ENCODE results near the gene TPRG1.
A peak's percentile ranks its signal among the peaks of the same experiment; 100 is the strongest.

TPRG1 gene

GRCh38 chr3:189232790-189233189 is 61.0 kb downstream of the TPRG1 start:
- no peaks in the 10 kb centered on the region for H3K36me3 Mint-ChIP-seq (ENCODE audit: low read depth)
- H3K4me1 Mint-ChIP-seq (ENCODE audit: low read depth), result peaks cover 36% of the 10 kb centered on the region
- no peak overlapping the region for H3K27ac Mint-ChIP-seq
- no peak for DNase-seq
- H3K9me3 Mint-ChIP-seq, result no peaks in the 10 kb centered on the region
- no peaks in the 10 kb centered on the region for H3K27me3 Mint-ChIP-seq
- no peak overlapping the region for H3K4me3 Mint-ChIP-seq

- Mint-ChIP-seq H3K27ac (no peak overlapping the region), H3K27me3 (no peaks in the 10 kb centered on the region), H3K4me1 (ENCODE audit: low read depth) (peaks cover 36% of the 10 kb centered on the region), H3K9me3 (no peaks in the 10 kb centered on the region), H3K36me3 (ENCODE audit: low read depth) (no peaks in the 10 kb centered on the region), H3K4me3 (no peak overlapping the region)
- DNase-seq, result no peak
Measured at GRCh38 chr3:189233225-189233858, 61.6 kb downstream of the TPRG1 start.

- no peak for DNase-seq
- Mint-ChIP-seq H3K27me3 (no peaks in the 10 kb centered on the region), H3K4me3 (no peak overlapping the region), H3K27ac (no peak overlapping the region), H3K9me3 (no peaks in the 10 kb centered on the region), H3K36me3 (ENCODE audit: low read depth) (no peaks in the 10 kb centered on the region), H3K4me1 (ENCODE audit: low read depth) (peaks cover 34% of the 10 kb centered on the region)
Measured at GRCh38 chr3:189235214-189235613, 63.4 kb downstream of the TPRG1 start.

GRCh38 chr3:189236352-189236751 is 64.6 kb downstream of the TPRG1 start:
- Mint-ChIP-seq H3K27ac (peak overlapping the region; percentile 83), H3K36me3 (ENCODE audit: low read depth) (no peaks in the 10 kb centered on the region), H3K27me3 (no peaks in the 10 kb centered on the region), H3K4me1 (ENCODE audit: low read depth) (peaks cover 34% of the 10 kb centered on the region), H3K9me3 (peaks cover 5% of the 10 kb centered on the region), H3K4me3 (no peak overlapping the region)
- DNase-seq, result no peak

- H3K27me3 Mint-ChIP-seq, result no peaks in the 10 kb centered on the region
- no peak overlapping the region for H3K4me3 Mint-ChIP-seq
Measured at GRCh38 chr3:189237526-189237925, 65.8 kb downstream of the TPRG1 start.

GRCh38 chr3:189238071-189238470 is 66.3 kb downstream of the TPRG1 start:
- Mint-ChIP-seq H3K36me3 (ENCODE audit: low read depth) (no peaks in the 10 kb centered on the region), H3K4me1 (ENCODE audit: low read depth) (peaks cover 34% of the 10 kb centered on the region), H3K27ac (no peak overlapping the region), H3K9me3 (peaks cover 12% of the 10 kb centered on the region), H3K4me3 (no peak overlapping the region), H3K27me3 (no peaks in the 10 kb centered on the region)
- no peak for DNase-seq

More at GRCh38 chr3:189237526-189237925, 65.8 kb downstream of the TPRG1 start:
- peaks cover 9% of the 10 kb centered on the region for H3K9me3 Mint-ChIP-seq
- peaks cover 34% of the 10 kb centered on the region for H3K4me1 Mint-ChIP-seq (ENCODE audit: low read depth)
- no peaks in the 10 kb centered on the region for H3K36me3 Mint-ChIP-seq (ENCODE audit: low read depth)
- H3K27ac Mint-ChIP-seq, result no peak overlapping the region
- DNase-seq, result no peak

GRCh38 chr3:189239616-189240015 is 67.8 kb downstream of the TPRG1 start:
- Mint-ChIP-seq H3K27ac (no peak overlapping the region), H3K4me3 (no peak overlapping the region), H3K36me3 (ENCODE audit: low read depth) (no peaks in the 10 kb centered on the region), H3K9me3 (peaks cover 14% of the 10 kb centered on the region), H3K27me3 (no peaks in the 10 kb centered on the region), H3K4me1 (ENCODE audit: low read depth) (peaks cover 28% of the 10 kb centered on the region)
- DNase-seq, result no peak

GRCh38 chr3:189249987-189250386 is 78.2 kb downstream of the TPRG1 start:
- Mint-ChIP-seq H3K4me1 (ENCODE audit: low read depth) (no peaks in the 10 kb centered on the region), H3K36me3 (ENCODE audit: low read depth) (no peaks in the 10 kb centered on the region), H3K27ac (no peak overlapping the region), H3K27me3 (no peaks in the 10 kb centered on the region), H3K4me3 (no peak overlapping the region), H3K9me3 (peaks cover 12% of the 10 kb centered on the region)
- DNase-seq, result no peak

- Mint-ChIP-seq H3K27ac (no peak overlapping the region), H3K9me3 (peaks cover 12% of the 10 kb centered on the region), H3K4me1 (ENCODE audit: low read depth) (no peaks in the 10 kb centered on the region), H3K36me3 (ENCODE audit: low read depth) (no peaks in the 10 kb centered on the region), H3K4me3 (no peak overlapping the region), H3K27me3 (peaks cover 3% of the 10 kb centered on the region)
- no peak for DNase-seq
Measured at GRCh38 chr3:189258261-189258660, 86.5 kb downstream of the TPRG1 start.

GRCh38 chr3:189260556-189261493 is 89.1 kb downstream of the TPRG1 start:
- Mint-ChIP-seq H3K9me3 (no peaks in the 10 kb centered on the region), H3K27ac (no peak overlapping the region), H3K4me1 (ENCODE audit: low read depth) (no peaks in the 10 kb centered on the region), H3K36me3 (ENCODE audit: low read depth) (no peaks in the 10 kb centered on the region), H3K4me3 (no peak overlapping the region), H3K27me3 (peaks cover 3% of the 10 kb centered on the region)
- no peak for DNase-seq

- Mint-ChIP-seq H3K9me3 (no peaks in the 10 kb centered on the region), H3K36me3 (ENCODE audit: low read depth) (no peaks in the 10 kb centered on the region), H3K27me3 (peaks cover 3% of the 10 kb centered on the region), H3K4me1 (ENCODE audit: low read depth) (no peaks in the 10 kb centered on the region), H3K27ac (no peak overlapping the region), H3K4me3 (no peak overlapping the region)
- DNase-seq, result no peak
Measured at GRCh38 chr3:189262746-189263145, 91.0 kb downstream of the TPRG1 start.

GRCh38 chr3:189267981-189268613 is 96.3 kb downstream of the TPRG1 start:
- H3K9me3 Mint-ChIP-seq, result no peaks in the 10 kb centered on the region
- H3K36me3 Mint-ChIP-seq (ENCODE audit: low read depth), result no peaks in the 10 kb centered on the region
- no peak overlapping the region for H3K27ac Mint-ChIP-seq
- H3K4me3 Mint-ChIP-seq, result no peak overlapping the region
- H3K27me3 Mint-ChIP-seq, result no peaks in the 10 kb centered on the region
- peaks cover 8% of the 10 kb centered on the region for H3K4me1 Mint-ChIP-seq (ENCODE audit: low read depth)
- DNase-seq, result no peak

- Mint-ChIP-seq H3K27me3 (no peaks in the 10 kb centered on the region), H3K4me3 (no peak overlapping the region), H3K9me3 (no peaks in the 10 kb centered on the region), H3K4me1 (ENCODE audit: low read depth) (peaks cover 16% of the 10 kb centered on the region), H3K27ac (no peak overlapping the region), H3K36me3 (ENCODE audit: low read depth) (no peaks in the 10 kb centered on the region)
- no peak for DNase-seq
Measured at GRCh38 chr3:189269365-189269764, 97.6 kb downstream of the TPRG1 start.

- peak; percentile 45 for DNase-seq
- no peaks in the 10 kb centered on the region for H3K9me3 Mint-ChIP-seq
Measured at GRCh38 chr3:189270248-189270832, 98.6 kb downstream of the TPRG1 start.

More at GRCh38 chr3:189270248-189270832, 98.6 kb downstream of the TPRG1 start:
- Mint-ChIP-seq H3K27me3 (no peaks in the 10 kb centered on the region), H3K4me3 (no peak overlapping the region), H3K4me1 (ENCODE audit: low read depth) (peaks cover 18% of the 10 kb centered on the region), H3K27ac (no peak overlapping the region), H3K36me3 (ENCODE audit: low read depth) (no peaks in the 10 kb centered on the region)

Data from activated T-cell treated with anti-CD3 and anti-CD28 coated beads, Interleukin-2, amount 50 U/mL, for 24 hours (primary cell).